ENCODE results near the gene SUSD3.

Gene SUSD3

DNA sequence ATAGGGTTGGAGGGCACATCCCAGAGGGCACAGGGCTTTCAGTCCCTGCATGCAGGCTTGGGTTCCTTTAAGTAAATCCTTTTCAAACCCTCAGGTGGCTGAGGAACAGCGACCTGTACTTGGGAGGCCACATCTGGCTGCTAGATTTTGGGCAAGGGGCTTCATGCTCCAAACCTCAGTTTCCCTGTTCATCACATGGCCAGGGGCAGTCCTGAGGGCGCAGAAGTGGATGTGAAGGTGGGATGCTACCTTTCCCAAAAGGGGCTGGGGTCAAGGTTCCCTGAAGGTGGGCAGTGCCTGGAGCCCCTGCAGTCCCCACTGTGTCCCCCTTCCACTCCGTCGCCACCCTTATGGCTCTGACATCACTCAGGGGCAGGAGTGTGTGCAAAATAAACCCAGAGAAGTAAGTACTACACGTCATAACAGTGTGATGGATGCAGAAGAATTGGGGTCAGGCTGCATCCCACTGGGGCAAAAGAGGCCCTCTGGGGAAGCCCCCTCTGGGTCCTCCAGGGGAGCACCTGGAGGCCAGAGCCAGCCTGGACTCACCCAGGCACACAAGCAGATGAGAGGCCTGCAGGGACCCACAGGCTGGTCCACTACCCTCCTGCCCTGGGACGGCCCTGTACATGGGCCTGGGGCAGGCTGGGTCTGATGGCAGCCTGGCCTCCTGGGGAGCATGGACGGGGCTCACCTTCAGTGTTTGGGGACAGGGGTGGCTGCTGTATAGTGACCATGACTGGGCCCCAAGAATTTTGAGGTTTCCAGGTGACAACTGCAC, 35.6 kb downstream of the SUSD3 start:
- peak; percentile 65 for DNase-seq

- no peak for DNase-seq
These were observed 36.2 kb downstream of the SUSD3 start for GRCh38 chr9:93094658-93095204.

DNA sequence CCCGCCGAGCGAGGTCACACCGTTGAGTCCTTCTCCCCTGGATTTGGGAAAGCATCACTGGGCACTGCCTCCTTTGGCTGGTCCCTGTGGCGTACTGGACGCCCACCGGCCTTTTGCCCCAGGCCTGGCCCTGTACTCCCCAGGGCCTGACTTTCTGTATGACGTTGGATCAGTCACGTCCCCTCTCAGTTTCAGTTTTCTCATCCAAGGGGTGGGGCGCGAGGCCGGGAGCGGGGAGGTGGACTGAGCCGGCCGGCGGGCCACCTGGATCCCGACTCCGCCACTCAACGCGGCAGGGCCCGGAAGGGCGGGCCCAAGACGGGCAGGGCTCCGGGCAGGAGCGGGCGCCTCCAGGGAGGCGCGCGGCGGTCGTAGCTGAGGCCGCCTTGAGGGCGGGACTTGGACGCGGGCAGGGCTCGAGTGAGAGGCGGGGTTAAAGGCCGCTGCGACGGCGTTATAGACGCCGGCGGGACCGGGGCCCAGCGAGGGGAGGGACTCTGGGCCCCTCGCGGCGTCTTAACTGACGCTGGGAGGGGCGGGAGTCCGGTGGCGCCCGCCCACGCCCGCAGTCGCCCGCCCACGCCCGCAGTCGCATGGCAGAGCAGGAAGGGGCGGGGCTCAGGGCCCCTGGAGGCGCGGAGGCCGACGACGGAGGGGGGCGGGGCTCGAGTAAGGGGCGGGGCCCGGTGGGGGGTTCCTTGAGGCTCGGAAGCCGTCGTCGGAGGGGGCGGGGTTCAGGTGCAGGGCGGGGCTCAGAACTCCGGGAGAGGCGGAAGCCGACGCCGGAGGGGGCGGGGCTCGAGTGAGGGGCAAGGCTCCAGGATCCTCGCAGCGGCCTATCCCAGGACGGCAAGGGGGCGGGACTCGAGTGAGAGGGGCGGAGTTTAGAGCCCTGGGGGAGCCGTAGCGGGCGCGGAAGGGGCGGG, 37.0 kb downstream of the SUSD3 start:
- peak; percentile 100 for DNase-seq

GRCh38 chr9:93096131-93096802, 37.8 kb downstream of the SUSD3 start, which contains the start of gene CARD19:
TSS of gene CARD19 (plus strand) at chr9:93096217. CDS start at chr9:93096346, 129 bp downstream.
- DNase-seq: peak; percentile 85

- DNase-seq: peak; percentile 65
These were observed 38.4 kb downstream of the SUSD3 start for GRCh38 chr9:93096811-93097382.

- peak; percentile 62 for DNase-seq
These were observed 39.2 kb downstream of the SUSD3 start for GRCh38 chr9:93097511-93098201.

- DNase-seq: peak; percentile 87
These were observed 39.9 kb downstream of the SUSD3 start for GRCh38 chr9:93098236-93098946.

GRCh38 chr9:93099551-93100275, 41.2 kb downstream of the SUSD3 start:
- DNase-seq: peak; percentile 60

- DNase-seq: peak; percentile 42
These were observed 41.8 kb downstream of the SUSD3 start for GRCh38 chr9:93100276-93100636.

- DNase-seq: peak; percentile 22
These were observed 42.6 kb downstream of the SUSD3 start for GRCh38 chr9:93101086-93101485.

DNA sequence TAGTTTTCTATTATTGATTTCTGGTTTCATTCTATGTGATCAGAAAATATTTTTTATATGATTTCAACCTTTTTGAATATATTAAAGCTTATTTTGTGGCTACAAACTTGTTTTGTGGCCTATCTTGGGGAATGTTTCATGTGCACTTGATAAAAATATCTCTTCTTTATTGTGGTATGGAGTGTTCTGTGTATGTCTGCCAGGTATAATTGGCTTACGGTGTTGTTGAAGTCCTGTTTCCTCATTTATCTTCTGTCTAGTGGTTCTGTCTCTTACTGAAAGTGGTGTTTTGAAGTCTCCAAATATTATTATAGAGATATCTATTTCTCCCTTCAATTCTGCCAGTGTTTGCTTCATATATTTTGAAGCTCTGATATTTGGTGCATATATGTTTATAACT, 47.1 kb downstream of the SUSD3 start:
- no peak for DNase-seq

GRCh38 chr9:93107151-93107824, 48.8 kb downstream of the SUSD3 start:
- peak; percentile 61 for DNase-seq

GRCh38 chr9:93107825-93108161, 49.3 kb downstream of the SUSD3 start:
- no peak for DNase-seq

GRCh38 chr9:93108291-93109041, 50.0 kb downstream of the SUSD3 start:
- peak; percentile 83 for DNase-seq

DNA sequence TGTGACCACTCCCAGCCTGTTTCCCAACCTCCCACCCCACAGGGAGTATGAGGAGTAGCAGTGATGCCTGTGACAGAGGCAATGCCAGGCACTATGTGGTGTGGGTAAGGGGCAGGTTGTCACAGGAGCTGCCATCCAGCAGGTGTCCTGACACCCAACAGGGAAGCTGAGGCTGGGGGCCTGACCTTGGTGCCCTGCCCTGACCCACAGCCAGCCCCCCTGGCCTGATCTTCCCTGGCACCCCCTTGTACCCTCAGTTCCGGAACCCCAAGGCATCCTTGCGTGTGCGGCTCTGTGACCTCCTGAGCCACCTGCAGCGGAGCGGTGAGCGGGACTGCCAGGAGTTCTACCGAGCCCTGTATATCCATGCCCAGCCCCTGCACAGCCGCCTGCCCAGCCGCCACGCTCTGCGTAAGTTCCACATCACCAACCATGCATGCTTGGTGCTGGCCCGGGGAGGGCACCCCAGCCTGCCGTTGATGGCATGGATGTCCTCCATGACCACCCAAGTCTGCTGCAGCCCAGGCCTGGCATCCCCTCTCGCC, 51.9 kb downstream of the SUSD3 start:
- DNase-seq: peak; percentile 53

GRCh38 chr9:93111001-93111370, 52.5 kb downstream of the SUSD3 start:
- DNase-seq: peak; percentile 42

DNA sequence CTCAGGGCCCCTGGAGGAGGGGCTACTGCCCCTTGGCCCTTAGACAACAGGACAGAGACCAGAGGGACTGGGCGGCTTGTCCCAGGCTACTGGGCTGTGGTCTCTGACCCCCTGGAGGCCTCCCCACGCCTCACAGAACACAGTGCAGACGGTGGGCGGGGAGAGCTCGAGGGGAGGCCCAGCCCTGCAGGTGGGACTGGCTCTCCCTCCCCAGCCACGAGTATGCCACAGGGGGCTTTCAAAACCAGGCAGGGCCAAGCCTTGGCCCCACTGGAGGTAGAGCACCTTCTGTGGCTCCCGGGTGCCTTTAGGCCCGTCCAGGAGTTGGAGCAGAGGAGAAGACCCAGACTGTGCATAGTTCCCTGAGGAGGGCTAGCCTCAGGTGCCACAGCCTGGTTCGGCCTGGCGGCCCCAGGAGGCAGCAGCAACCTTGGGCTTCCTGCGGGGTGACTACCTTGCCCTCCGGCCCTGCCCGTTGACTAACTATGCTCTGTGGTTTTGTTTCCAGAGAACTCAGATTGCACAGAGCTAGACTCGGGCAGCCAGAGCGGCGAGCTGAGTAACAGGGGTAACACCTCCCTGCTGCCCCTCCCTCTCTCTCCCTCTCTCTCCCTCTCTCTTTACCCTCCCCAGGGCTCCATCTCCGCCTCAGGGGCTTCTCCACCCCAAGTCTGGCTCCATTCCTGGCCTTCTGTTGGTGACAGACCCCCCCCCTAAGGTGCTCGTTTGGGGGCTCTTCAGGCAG, 53.0 kb downstream of the SUSD3 start:
- DNase-seq: peak; percentile 49
